ENCODE data around the gene MED17. TPM values are rescaled to one million over a fixed set of nuclear protein-coding genes. Genes with fewer than 3 reads are reported as not detected.

Gene MED17
- total RNA-seq, 2 experiments from 2014 or later: 30.1 to 31.3 TPM

DNA sequence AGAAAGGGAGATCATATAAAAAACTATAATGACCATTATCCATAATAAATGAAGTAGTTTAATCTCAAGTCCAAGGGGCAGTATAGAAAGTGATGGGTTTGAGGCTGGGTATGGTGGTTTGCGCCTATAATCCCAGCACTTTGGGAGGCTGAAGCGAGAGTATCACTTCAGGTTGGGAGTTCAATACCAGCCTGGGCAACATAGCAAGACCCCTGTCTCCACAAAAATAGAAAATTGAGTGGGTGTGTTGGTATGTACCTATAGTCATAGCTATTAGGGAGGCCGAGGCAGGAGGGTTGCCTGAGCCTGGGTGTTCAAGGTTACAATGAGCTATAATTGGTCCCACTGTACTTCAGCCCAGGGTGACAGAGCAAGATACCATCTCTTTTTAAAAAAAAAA is 23.9 kb downstream of the MED17 start:
- Mint-ChIP-seq H3K9me3 (no peaks in the 10 kb centered on the region), H3K27ac (no peak overlapping the region), H3K4me3 (no peak overlapping the region), H3K27me3 (no peaks in the 10 kb centered on the region), H3K36me3 (ENCODE audit: low read depth) (peaks cover 56% of the 10 kb centered on the region), H3K4me1 (ENCODE audit: low read depth) (no peaks in the 10 kb centered on the region)
- TF ChIP-seq, protein P1, sequence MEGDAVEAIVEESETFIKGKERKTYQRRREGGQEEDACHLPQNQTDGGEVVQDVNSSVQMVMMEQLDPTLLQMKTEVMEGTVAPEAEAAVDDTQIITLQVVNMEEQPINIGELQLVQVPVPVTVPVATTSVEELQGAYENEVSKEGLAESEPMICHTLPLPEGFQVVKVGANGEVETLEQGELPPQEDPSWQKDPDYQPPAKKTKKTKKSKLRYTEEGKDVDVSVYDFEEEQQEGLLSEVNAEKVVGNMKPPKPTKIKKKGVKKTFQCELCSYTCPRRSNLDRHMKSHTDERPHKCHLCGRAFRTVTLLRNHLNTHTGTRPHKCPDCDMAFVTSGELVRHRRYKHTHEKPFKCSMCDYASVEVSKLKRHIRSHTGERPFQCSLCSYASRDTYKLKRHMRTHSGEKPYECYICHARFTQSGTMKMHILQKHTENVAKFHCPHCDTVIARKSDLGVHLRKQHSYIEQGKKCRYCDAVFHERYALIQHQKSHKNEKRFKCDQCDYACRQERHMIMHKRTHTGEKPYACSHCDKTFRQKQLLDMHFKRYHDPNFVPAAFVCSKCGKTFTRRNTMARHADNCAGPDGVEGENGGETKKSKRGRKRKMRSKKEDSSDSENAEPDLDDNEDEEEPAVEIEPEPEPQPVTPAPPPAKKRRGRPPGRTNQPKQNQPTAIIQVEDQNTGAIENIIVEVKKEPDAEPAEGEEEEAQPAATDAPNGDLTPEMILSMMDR (IDR thresholded peaks at IDR 0.05): no peak
- DNase-seq: no peak
- CTCF ChIA-PET: no interaction called here
- POLR2A ChIA-PET: no interaction called here
- no peak for ATAC-seq
- intact Hi-C loops (cut with micrococcal nuclease): no loop called here

DNA sequence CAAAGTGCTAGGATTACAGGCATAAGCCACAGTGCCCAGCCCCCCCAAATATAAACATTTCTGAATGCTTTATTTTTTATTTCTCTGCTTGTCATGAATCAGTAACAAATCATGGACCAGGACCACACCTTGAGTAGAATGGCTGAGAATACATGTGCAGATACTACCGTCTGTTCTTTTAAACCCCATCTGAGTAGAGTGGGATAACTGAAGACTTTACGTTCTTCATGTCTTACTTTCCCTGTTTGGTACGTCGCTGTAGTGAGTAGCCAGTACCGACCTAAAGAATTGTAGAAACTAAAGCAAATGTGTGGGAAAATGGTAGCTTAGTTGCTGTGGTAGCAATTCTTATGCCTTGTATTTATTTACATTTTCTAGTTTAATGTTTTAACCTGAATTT is 29.9 kb downstream of the MED17 start:
- Mint-ChIP-seq H3K27me3 (no peaks in the 10 kb centered on the region), H3K4me1 (ENCODE audit: low read depth) (no peaks in the 10 kb centered on the region), H3K27ac (no peak overlapping the region), H3K36me3 (ENCODE audit: low read depth) (peaks cover 53% of the 10 kb centered on the region), H3K9me3 (no peaks in the 10 kb centered on the region), H3K4me3 (no peak overlapping the region)
- TF ChIP-seq, protein P1 (IDR thresholded peaks at IDR 0.05): no peak
- CTCF ChIA-PET: no interaction called here
- no peak for DNase-seq
- intact Hi-C loops (cut with micrococcal nuclease): no loop called here
- POLR2A ChIA-PET: no interaction called here
- ATAC-seq: no peak

DNA sequence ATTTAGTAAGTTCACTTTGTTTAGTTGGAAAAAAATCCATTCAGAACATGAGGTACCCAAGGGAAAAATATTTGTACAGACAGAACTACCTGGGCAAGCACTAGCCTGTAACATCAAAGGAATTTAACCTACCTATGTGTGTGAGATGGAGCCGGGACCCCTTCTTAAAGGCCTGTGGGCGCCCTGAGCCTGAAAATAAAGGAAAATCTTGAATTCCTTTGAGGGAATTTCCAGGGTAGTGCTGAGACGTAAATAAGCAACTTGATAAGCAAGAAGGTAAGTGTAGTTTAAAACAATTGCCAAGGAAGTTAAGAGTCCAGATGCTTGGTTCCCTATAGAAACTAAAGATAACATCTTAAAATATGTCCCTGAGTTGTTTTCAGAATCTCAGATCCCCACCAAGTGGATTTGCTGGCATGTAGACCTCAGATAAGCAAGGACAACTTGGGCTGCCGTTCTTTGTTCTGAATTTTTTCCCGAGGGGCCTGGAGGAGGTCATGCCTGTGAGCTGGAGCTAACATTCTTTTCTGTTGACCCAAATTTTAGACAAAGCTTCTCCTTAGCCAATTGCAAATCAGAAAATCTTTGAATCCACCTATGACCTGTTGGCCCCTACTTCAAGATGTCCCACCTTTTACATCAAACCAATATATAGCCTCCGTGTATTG is 31.0 kb downstream of the MED17 start:
- no peaks in the 10 kb centered on the region for H3K27me3 Mint-ChIP-seq
- CTCF ChIA-PET: no interaction called here
- DNase-seq (no peak), ATAC-seq (no peak)
- H3K27ac Mint-ChIP-seq: no peak overlapping the region
- TF ChIP-seq, protein P1 (IDR thresholded peaks at IDR 0.05): no peak
- no peaks in the 10 kb centered on the region for H3K9me3 Mint-ChIP-seq
- H3K36me3 Mint-ChIP-seq (ENCODE audit: low read depth): peaks cover 45% of the 10 kb centered on the region
- no peaks in the 10 kb centered on the region for H3K4me1 Mint-ChIP-seq (ENCODE audit: low read depth)
- H3K4me3 Mint-ChIP-seq: no peak overlapping the region
- POLR2A ChIA-PET: no interaction called here
- intact Hi-C loops (cut with micrococcal nuclease): no loop called here

DNA sequence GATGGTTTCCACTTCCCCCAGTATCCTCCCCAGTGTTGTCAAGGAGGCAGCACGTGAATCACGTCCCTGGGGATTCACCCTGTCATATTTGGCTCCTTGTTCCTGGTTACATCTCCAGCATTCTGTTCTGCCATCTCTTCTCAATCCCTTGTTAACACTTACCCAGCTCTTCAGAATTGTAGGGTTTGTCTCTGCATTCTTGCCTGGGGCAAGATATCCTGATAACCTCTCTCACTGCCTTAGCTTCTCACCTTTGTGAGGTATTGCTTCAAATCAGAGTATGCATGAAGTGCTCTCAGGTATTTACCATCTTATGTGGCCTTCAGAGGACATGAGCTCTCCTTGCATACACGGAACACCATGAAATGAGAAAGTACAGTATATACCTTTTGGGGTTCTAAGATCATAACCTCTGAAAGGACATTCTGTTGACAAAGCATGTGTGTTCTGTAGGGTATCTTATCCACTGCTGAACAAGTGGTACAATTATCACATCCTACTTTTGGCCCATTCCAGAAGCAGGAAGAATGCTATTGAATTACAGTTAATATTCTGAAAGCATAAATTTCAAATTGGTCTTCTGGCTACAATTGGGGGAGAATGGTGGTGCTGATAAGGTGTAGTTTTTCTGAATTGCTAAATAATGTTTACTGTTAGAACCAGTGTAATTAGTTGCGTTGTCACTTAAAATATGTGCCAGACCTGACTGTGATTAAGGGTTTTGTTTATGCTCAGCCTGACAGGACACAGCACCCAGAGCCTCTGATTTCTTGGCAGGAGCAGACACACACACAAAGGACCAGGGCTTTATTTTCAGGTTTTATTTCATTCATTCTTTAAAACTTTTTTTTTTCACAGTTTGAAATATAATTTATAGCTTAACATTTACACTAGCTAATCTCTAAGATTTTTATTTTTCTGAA is 33.6 kb downstream of the MED17 start:
- no peaks in the 10 kb centered on the region for H3K4me1 Mint-ChIP-seq (ENCODE audit: low read depth)
- TF ChIP-seq, protein P1 (IDR thresholded peaks at IDR 0.05): no peak
- no peaks in the 10 kb centered on the region for H3K27me3 Mint-ChIP-seq
- peaks cover 28% of the 10 kb centered on the region for H3K36me3 Mint-ChIP-seq (ENCODE audit: low read depth)
- ATAC-seq (no peak), DNase-seq (no peak)
- intact Hi-C loops (cut with micrococcal nuclease): no loop called here
- no peak overlapping the region for H3K27ac Mint-ChIP-seq
- H3K9me3 Mint-ChIP-seq: no peaks in the 10 kb centered on the region
- ChIA-PET CTCF (interaction anchor here (0.7 kb wide), 1 partner anchor 22 kb away, joined by 3 read pairs; no protein-coding TSS in a partner anchor), POLR2A (no interaction called here)
- no peak overlapping the region for H3K4me3 Mint-ChIP-seq

Measured in activated CD8-positive, alpha-beta T cell treated with anti-CD3 and anti-CD28 coated beads for 36 hours (primary cell).